Measurements from ENCODE around the gene C4orf50. TPM values are rescaled to one million over a fixed set of nuclear protein-coding genes. Genes with fewer than 3 reads are reported as not detected.

C4orf50 gene
- total and polyA plus RNA-seq, 4 donors, result under 0.01 to 0.17 TPM; not detected in 2

GRCh38 chr4:5980436-5981155 is 37.6 kb downstream of the C4orf50 start:
- Histone ChIP-seq H3K27me3 (ENCODE audit: control insufficient read depth in 4 of 4, insufficient read depth in 4 of 4, low read length in 3 of 4) (peaks cover 0 to 7% (median 3%) of the 10 kb centered on the region in 4 donors), H3K36me3 (ENCODE audit: control insufficient read depth in 4 of 4, insufficient read depth in 3 of 4, low read depth in 1 of 4, low read length in 3 of 4) (no peaks in the 10 kb centered on the region), H3K9me3 (ENCODE audit: control insufficient read depth in 4 of 4, low read length in 3 of 4) (peaks cover 0 to 4% (median 2%) of the 10 kb centered on the region in 4 donors), H3K27ac (ENCODE audit: low read depth in 1 of 2, low read length in 2 of 2) (no peak overlapping the region), H3K4me3 (ENCODE audit: low read depth in 1 of 3, low read length in 3 of 3) (no peak overlapping the region), H3K4me1 (ENCODE audit: control insufficient read depth in 4 of 4, insufficient read depth in 4 of 4, low read length in 3 of 4) (no peaks in the 10 kb centered on the region), H3K9ac (ENCODE audit: low read depth in 1 of 2, low read length in 2 of 2) (no peak overlapping the region)
- TF ChIP-seq YY1 (IDR thresholded peaks at IDR 0.05) (no peak), JUND (IDR thresholded peaks at IDR 0.05) (no peak), EGR1 (IDR thresholded peaks at IDR 0.05; ENCODE audit: low read depth in 2 of 2) (no peak), TAF1 (conservative IDR thresholded peaks at IDR 0.05) (no peak), ZBTB33 (IDR thresholded peaks at IDR 0.05) (no peak), FOXA2 (IDR thresholded peaks at IDR 0.05) (no peak), RAD21 (IDR thresholded peaks at IDR 0.05) (no peak), HNF4G (IDR thresholded peaks at IDR 0.05) (no peak), FOXA1 (IDR thresholded peaks at IDR 0.05) (no peak), HNF4A (conservative IDR thresholded peaks at IDR 0.05) (no peak)
- WGBS, result 51% methylated on average over 3 of the region's 3 CpGs
- DNase-seq (ENCODE audit: low spot score), result no peak

- WGBS, result 22% methylated on average over 11 of the region's 11 CpGs
- no peak overlapping the region for H3K9ac ChIP-seq (ENCODE audit: low read depth in 1 of 2, low read length in 2 of 2)
- no peak overlapping the region for H3K4me3 ChIP-seq (ENCODE audit: low read depth in 1 of 3, low read length in 3 of 3)
- no peaks in the 10 kb centered on the region for H3K4me1 ChIP-seq (ENCODE audit: control insufficient read depth in 4 of 4, insufficient read depth in 4 of 4, low read length in 3 of 4)
- no peak overlapping the region for H3K27ac ChIP-seq (ENCODE audit: low read depth in 1 of 2, low read length in 2 of 2)
- no peaks in the 10 kb centered on the region for H3K36me3 ChIP-seq (ENCODE audit: control insufficient read depth in 4 of 4, insufficient read depth in 3 of 4, low read depth in 1 of 4, low read length in 3 of 4)
- TF ChIP-seq RAD21 (IDR thresholded peaks at IDR 0.05), result peak in 1 of 2 donors; percentile 42
- no peak for TF ChIP-seq MAX (IDR thresholded peaks at IDR 0.05)
- H3K9me3 ChIP-seq (ENCODE audit: control insufficient read depth in 4 of 4, low read length in 3 of 4), result peaks cover 0 to 4% (median 2%) of the 10 kb centered on the region in 4 donors
- no peak for DNase-seq (ENCODE audit: low spot score)
- H3K27me3 ChIP-seq (ENCODE audit: control insufficient read depth in 4 of 4, insufficient read depth in 4 of 4, low read length in 3 of 4), result peaks cover 0 to 7% (median 3%) of the 10 kb centered on the region in 4 donors
Measured at GRCh38 chr4:5979981-5980380, 38.2 kb downstream of the C4orf50 start.

- WGBS, result 70% methylated on average over 9 of the region's 9 CpGs
- no peak overlapping the region for H3K4me3 ChIP-seq (ENCODE audit: low read depth in 1 of 3, low read length in 3 of 3)
- H3K27ac ChIP-seq (ENCODE audit: low read depth in 1 of 2, low read length in 2 of 2), result no peak overlapping the region
- no peak for DNase-seq (ENCODE audit: low spot score)
- TF ChIP-seq ZBTB33 (IDR thresholded peaks at IDR 0.05) (no peak), CTCF (IDR thresholded peaks at IDR 0.05; ENCODE audit: low read depth, low read length, missing input control) (no peak), RXRA (IDR thresholded peaks at IDR 0.05) (no peak), FOXA2 (IDR thresholded peaks at IDR 0.05) (no peak), YY1 (IDR thresholded peaks at IDR 0.05) (no peak)
- H3K27me3 ChIP-seq (ENCODE audit: control insufficient read depth in 4 of 4, insufficient read depth in 4 of 4, low read length in 3 of 4), result peaks cover 0 to 8% (median 6%) of the 10 kb centered on the region in 4 donors
- no peaks in the 10 kb centered on the region for H3K9me3 ChIP-seq (ENCODE audit: control insufficient read depth in 4 of 4, low read length in 3 of 4)
- no peaks in the 10 kb centered on the region for H3K36me3 ChIP-seq (ENCODE audit: control insufficient read depth in 4 of 4, insufficient read depth in 3 of 4, low read depth in 1 of 4, low read length in 3 of 4)
- H3K4me1 ChIP-seq (ENCODE audit: control insufficient read depth in 4 of 4, insufficient read depth in 4 of 4, low read length in 3 of 4), result no peaks in the 10 kb centered on the region
- no peak overlapping the region for H3K9ac ChIP-seq (ENCODE audit: low read depth in 1 of 2, low read length in 2 of 2)
Measured at GRCh38 chr4:5976921-5977320, 41.3 kb downstream of the C4orf50 start.
